Measurements from ENCODE around the gene SCAMP4. TPM values are rescaled to one million over a fixed set of nuclear protein-coding genes. Genes with fewer than 3 reads are reported as not detected.

Gene SCAMP4
- total RNA-seq, 2 experiments from 2014 or later, result 43.6 to 48.6 TPM

DNA sequence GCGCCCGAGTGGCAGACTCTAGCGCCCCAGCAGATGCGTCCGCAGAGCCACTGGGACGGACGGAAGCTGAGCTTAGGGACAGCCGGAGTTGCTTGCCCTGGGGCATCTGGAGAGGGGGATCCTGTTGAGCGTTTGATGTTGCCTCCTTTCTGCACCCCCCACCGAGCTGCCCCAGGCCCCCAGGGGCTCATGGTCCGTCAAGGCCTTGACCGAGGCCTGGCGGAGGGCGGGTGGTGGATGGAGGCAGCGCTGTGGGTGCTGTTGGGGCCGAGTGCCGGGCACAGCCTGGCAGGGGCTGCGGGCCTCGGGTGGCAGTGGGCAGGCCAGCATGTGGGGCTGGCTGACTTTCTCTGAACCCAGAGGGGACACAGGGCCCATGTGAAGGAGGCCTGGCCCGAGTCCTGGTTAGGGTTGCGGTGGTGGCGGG lies 38.5 kb downstream of the SCAMP4 start:
- POLR2A ChIA-PET, result no interaction called here
- CTCF ChIA-PET, result interaction anchor here (2.7 kb wide), 1 partner anchor 13 kb away, joined by 13 read pairs; no protein-coding TSS in a partner anchor

DNA sequence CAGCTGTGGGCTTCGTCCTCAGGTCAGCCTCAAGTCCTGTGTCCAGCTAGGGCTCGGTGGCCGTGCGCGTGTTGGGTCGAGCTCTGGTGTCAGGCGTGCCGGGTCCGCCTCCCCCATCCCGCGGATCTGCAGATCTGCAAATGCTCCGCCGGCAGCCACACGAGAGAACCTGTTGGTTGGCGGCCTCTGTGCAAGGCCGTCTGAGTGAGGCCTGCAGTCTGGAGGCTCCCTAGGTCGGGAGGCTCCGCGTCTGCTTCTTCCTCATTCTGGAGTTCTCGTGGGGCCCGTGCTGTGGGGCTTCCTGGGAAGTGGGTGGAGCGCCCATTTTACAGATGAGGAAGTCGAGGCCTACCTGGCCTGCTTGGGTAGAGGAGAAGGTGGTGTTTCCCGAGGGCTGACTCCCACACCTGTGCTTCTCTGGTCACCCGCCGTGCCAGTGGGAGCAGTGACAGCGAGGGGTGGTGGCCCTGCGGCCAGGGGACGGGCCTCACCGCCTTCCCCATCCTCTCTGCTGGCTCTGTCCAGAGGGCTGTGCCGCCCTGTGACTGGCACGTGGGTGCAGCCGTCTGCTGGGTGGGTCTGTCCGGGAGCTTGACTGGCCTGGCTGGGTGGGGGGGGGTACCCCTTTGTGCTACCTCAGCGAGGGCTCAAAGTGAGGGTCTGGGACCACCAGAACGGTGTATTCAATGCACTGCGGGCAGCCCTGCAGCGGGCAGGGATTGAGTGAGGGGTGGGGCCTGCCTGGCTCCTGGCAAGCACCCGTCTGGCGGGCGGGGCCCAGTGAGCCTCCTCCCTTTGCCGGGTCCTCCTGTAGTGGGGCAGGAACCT lies 39.1 kb downstream of the SCAMP4 start:
- ChIA-PET CTCF (interaction anchor here (1.1 to 2.7 kb wide), 4 partner anchors 14 to 125 kb away, joined by 3 to 13 read pairs (median 4); no protein-coding TSS in a partner anchor), POLR2A (interaction anchor here (0.8 kb wide), 1 partner anchor 78 kb away, joined by 7 read pairs; no protein-coding TSS in a partner anchor)

DNA sequence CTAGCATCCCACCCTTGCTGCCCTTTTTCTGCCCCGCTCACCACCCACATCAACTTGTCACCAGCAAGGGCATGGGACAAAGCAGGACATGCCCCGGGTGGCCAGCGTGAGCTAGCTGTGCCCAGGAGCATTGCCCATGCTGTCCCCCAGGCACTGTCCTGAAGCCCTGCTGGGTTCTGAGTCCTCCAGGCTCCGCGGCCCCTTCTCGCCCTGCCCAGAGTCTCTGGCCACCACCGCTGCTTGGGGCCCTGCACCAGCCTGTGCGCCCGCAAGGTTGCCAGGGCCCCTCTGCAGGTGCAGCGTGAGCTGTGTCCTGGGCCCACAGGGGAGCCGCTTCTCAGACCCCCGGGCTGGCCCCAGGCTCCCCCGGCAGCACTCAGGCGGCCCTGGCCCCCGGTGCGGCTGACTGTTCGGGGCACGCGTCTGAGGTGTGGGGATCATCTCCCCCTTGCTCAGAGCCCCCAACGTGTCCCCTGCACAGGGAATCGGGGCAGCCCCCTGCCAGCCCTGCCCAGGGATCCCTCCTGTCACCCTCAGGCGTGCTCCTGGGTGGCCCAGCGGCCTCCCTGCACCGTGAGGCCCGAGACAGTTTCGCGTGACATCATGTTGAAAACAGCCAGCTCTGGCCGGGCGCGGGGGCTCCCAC lies 39.8 kb downstream of the SCAMP4 start:
- CTCF ChIA-PET, result interaction anchor here (0.6 to 1.4 kb wide), 9 partner anchors 12 to 447 kb away, joined by 3 to 5 read pairs (median 3); no protein-coding TSS in a partner anchor
- POLR2A ChIA-PET, result interaction anchor here (0.8 kb wide), 1 partner anchor 78 kb away, joined by 7 read pairs; no protein-coding TSS in a partner anchor

DNA sequence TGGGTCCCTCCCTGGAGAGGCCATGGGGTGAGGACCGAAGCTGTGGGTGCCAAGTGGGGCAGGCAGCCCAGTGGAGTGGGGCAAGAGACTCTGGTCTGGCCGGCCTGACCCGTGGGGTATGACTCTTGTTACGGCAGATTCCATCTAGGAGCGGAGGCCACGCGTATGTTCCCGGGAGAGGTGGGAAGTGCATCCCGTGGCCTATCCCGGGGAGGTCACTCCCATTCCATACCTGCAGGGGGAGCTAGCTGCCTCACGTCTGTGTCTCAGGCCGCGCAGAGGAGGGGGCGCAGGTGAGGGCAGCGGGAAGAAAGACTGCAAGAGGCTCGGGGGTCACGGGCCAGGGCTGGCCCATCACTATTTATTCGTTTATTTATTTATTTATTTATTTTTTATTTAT lies 40.7 kb downstream of the SCAMP4 start:
- ChIA-PET CTCF (interaction anchor here (0.6 to 1.2 kb wide), 9 partner anchors 12 to 472 kb away, joined by 3 to 5 read pairs (median 3); partner anchors contain the start of gene MOB3A), POLR2A (no interaction called here)

DNA sequence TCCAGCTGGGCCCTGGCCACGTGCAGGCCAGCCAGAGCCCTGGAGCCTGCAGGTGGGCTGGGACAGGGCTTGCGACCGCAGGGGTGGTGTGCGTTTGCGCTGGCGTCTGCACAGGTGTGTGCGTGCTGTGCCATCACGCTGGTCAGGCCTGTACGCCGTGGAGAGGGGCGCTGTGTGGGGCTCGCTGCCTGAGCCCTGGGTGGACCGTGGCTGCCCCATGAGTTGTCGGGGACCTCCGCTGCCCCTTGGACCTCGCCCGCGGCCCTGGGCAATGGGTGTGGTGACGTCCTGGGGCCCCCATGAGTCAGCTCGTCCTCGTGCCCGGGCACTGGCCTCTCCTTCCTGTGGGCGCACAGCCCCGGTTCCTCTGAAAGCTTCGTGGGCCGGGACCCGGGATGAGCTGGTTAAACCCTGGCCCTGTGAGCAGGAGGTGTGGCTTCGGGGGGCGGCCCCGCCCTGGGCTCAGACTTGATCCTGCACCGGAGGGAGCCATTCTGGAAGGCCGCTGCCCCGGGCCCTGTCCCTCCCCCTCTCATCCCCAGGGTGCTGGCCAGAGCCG lies 42.5 kb downstream of the SCAMP4 start:
- ChIA-PET CTCF (interaction anchor here (0.6 to 1.7 kb wide), 2 partner anchors 18 to 123 kb away, joined by 3 to 6 read pairs; no protein-coding TSS in a partner anchor), POLR2A (no interaction called here)

DNA sequence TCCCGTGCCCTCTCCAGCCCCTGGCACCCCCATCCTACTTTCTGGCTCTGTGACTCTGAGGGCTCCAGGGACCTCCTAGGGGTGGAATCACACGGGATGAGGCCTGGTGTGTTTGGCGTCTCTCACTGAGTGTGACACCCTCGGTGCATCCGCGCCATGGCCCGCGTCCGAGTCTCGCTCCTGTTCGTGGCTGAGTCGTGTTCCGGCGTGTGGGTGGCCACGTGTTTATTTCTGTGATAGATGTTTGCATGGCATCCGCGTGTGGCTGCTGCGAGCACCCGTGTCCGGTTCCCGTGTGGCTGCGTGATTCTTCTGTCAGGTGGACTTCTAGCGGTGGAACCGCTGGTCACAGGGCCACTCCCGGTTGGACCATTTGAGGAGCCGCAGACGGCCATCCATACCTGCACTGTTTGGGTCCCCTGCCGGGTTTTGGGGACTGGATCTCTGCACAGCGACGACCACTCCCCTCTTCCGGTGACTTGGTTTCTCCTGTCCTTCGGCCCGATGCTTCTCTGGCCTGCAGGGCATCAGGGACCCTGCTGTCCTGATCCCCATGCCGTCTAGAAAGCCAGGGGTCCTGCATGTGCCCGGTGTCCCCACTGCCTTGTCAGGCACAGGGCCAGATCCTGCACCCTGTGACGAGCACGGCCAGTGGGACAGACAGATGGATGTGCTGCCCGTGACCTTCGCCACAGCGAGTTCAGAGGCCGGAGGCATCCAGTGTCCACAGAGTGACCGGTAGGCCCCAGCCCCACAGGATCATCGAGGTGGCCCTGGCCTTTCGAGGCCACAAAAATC lies 44.3 kb downstream of the SCAMP4 start:
- ChIA-PET POLR2A (no interaction called here), CTCF (no interaction called here)

GRCh38 chr19:1950640-1951039 lies 45.4 kb downstream of the SCAMP4 start:
- ChIA-PET POLR2A (no interaction called here), CTCF (interaction anchor here (1.1 kb wide), 1 partner anchor 53 kb away, joined by 3 read pairs; no protein-coding TSS in a partner anchor)

DNA sequence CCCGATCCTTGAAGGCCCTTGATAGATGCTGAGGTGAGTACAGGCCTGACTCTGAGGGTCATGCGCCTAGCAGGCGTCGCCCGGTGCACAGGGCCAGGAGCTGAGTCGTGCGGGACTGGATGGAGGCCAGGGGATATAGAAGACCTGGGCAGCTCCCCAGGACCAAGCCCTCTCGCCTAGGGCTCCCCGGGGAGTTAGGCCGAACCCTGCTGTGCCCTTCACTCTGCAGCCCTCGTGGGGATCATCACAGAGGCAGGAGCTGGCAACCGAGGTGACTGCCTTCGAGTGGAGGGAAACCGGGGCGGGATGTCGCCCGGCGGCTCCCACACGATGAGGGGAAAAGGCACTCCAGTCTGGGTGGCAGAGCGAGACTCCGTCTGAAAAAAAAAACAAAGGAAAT lies 47.4 kb downstream of the SCAMP4 start:
- ChIA-PET CTCF (no interaction called here), POLR2A (no interaction called here)

GRCh38 chr19:1953037-1953436 lies 47.8 kb downstream of the SCAMP4 start:
- POLR2A ChIA-PET, result no interaction called here
- CTCF ChIA-PET, result interaction anchor here (1.0 kb wide), 1 partner anchor 23 kb away, joined by 3 read pairs; no protein-coding TSS in a partner anchor

GRCh38 chr19:1953441-1954094 lies 48.4 kb downstream of the SCAMP4 start:
- CTCF ChIA-PET, result interaction anchor here (1.0 kb wide), 1 partner anchor 24 kb away, joined by 3 read pairs; no protein-coding TSS in a partner anchor
- POLR2A ChIA-PET, result no interaction called here

- ChIA-PET CTCF (no interaction called here), POLR2A (no interaction called here)
Measured at GRCh38 chr19:1954532-1954933, 49.3 kb downstream of the SCAMP4 start.

DNA sequence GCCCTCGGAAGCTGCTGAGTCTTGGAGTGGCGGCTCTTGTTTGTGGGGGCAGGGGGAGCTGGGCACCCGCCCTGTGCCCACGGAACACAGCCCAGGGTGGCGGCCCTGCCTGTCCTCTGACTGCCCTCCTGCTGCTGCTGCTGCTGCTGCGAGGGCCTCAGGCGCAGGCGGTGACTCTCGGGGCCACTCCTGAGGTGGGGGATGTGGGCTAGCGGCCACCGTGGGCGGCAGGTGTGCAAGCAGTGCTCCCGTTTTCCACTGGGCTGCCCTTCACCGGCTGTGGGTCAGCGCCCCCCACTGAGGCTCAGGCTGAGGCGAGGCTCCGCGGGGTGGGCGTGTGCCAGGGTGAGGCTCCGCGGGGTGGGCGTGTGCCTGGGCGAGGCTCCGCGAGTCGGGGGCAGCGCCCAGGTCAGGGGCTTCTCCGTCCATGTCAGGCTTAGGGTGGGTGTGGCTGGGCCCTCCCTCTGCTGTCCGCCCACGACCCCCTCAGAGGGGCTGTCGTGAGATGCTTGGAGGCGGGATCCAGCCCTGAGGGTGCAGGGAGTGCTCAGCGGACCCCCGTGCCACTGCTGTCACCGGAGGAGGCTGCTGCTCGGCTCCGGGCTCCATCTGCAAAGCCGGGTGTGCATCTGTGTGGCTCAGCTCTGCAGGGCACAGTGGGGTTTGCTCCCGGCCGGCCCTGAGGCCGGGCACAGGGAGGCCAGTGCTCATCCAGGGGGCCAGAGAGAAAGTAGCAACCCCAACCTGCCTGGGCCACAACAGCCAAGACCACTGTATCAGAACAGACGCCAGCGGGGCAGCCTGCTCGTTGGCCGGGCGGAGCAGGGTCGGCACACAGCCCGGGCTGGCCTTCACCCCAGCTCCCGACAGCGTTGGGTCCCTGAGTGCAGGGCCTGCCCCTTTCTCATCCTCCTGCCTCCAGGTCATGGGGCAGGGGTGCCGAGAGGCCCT lies 50.2 kb downstream of the SCAMP4 start:
- POLR2A ChIA-PET, result no interaction called here
- CTCF ChIA-PET, result no interaction called here

DNA sequence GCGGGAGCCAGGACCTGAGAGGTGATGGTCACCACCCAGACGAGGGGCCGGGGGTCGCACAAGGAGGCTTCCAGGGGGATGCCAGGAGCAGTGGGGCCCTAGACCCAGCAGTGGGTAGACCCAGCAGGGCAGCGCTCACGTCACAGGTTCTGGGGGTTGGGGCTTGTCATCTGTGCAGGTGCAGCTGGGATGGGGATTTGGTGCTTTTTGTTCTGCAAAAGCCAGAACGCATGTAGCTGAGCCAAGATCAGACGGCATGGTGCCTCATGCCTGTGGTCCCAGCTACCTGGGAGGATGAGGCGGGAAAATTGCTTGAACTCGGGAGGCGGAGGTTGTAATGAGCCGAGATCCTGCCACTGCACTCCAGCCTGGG lies 50.9 kb downstream of the SCAMP4 start:
- POLR2A ChIA-PET, result no interaction called here
- CTCF ChIA-PET, result interaction anchor here (0.6 kb wide), 1 partner anchor 92 kb away, joined by 3 read pairs; no protein-coding TSS in a partner anchor

- POLR2A ChIA-PET, result no interaction called here
- CTCF ChIA-PET, result interaction anchor here (0.6 kb wide), 1 partner anchor 93 kb away, joined by 3 read pairs; no protein-coding TSS in a partner anchor
Measured at GRCh38 chr19:1956868-1957492, 51.8 kb downstream of the SCAMP4 start.

- CTCF ChIA-PET, result no interaction called here
- POLR2A ChIA-PET, result no interaction called here
Measured at GRCh38 chr19:1957562-1958248, 52.5 kb downstream of the SCAMP4 start.

- ChIA-PET CTCF (no interaction called here), POLR2A (no interaction called here)
Measured at GRCh38 chr19:1959928-1960589, 54.9 kb downstream of the SCAMP4 start.
